GM21423 (cell line): ENCODE measurements around the gene LY6G6F.

Experiments used
- ATAC-seq: cut with Tn5 transposase; IDR thresholded peaks from one replicate; pipeline ENCODE4 v1.9.1; 2021; ENCODE audit warnings: mild to moderate bottlenecking, moderate library complexity; ENCODE audit not compliant: unreplicated experiment

Gene LY6G6F

DNA sequence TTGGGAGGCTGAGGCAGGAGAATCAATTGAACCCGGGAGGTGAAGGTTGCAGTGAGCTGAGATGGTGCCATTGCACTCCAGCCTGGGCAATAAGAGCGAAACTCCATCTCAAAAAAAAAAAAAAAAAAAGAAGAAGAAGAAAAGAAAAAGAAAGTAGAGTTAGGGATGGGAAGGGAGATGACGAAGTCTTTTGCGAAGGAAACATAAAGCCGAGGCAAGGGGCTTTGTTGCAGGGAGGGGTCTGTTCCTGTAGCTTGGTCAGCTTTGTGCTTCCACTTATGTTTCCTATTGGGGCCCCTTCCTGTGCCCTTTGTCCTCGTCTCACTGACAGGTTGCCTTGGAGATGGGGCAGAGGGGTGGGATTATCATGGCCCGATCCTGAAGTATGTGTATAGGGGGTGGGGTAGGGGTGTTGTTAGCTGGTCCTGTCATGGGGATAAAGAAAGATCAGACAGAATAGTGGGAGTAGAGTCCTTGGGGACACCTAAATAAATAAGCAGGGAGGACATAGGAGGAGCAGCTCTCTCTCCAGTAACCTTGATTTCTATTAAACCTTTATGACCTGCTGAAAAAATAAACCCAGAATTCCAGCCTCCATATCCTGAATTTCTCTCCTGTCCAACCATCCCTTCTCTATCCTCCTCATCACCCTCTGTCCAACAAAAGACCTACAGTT lies 30.8 kb downstream of the LY6G6F start:
- ATAC-seq: no peak

DNA sequence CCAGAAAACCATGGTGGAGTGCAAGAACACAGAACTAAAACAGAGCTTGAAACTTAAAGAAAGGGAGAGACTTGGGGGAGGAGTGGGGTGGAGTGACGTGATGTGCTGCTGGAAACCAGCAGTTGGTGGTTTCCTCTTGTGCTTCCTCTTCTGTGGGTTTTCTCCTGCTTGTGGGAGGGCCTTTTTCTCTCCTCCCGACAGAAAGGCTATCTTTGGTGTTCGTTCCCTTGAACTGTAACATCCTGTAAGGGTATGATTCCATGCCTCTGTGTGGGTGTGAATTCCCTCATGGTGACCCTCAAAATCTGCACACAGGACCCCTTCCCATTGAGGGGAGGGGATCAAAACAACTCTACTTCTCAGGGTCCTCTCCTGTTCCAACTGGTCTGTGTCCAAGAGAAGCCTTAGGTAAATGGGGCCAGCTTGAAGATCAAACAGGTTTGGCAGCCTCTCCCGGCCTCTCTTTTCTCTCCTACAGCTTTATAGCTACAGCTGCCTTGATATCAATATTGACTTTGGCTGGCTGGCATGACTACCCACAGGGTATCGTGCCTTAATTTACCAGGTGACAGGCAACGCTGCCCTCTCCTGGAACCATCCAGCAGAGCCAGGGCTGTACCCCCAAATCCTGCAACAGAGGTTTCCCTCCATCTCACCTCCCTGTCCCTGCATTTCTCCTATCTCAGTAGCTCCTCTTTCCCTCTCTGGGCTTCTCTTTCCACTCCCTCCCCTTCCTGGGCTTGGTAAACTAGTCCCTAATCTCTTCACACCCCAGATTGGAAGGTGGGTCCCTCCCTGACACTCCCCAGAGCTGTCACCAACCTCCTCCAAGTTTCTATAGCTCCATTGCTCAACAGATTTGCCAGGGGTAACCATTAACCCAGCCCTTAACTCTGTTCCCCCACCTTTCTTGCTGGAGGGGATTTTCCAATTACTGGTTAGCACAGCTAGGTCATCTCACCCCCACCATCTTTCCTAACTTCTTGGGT lies 31.6 kb downstream of the LY6G6F start:
- no peak for ATAC-seq

DNA sequence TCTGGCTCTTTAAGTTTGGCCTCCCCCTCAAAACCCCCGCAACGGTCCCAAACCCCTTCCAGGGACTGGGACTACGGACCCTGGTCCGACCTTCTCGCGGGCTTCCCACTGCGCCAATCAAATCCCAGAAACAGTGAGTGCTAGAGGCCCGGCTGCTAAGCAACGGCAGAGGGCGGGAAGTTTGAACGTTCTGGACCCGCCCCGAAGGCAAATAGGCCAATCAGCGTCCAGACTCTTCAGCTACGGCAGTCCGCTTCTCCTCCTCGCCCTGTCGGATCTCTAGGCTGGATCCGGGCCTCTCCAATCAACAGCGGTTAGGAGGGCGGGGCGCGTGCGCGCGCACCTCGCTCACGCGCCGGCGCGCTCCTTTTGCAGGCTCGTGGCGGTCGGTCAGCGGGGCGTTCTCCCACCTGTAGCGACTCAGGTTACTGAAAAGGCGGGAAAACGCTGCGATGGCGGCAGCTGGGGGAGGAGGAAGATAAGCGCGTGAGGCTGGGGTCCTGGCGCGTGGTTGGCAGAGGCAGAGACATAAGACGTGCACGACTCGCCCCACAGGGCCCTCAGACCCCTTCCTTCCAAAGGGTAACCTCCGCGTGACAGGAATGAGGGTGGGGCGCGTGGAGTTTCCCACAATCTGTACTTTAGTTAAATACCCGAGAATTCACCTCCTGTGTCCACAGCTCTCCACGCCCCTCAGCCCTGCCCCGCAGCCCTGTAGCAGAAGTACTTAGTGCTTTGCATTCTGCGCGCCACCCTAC lies 33.2 kb downstream of the LY6G6F start, which contains the start of gene MSH5:
TSS of gene MSH5 (plus strand) at position 367 of the 758 bp plus-strand sequence. CDS start 462 bp downstream, outside the sequence.
- ATAC-seq: peak; percentile 69

DNA sequence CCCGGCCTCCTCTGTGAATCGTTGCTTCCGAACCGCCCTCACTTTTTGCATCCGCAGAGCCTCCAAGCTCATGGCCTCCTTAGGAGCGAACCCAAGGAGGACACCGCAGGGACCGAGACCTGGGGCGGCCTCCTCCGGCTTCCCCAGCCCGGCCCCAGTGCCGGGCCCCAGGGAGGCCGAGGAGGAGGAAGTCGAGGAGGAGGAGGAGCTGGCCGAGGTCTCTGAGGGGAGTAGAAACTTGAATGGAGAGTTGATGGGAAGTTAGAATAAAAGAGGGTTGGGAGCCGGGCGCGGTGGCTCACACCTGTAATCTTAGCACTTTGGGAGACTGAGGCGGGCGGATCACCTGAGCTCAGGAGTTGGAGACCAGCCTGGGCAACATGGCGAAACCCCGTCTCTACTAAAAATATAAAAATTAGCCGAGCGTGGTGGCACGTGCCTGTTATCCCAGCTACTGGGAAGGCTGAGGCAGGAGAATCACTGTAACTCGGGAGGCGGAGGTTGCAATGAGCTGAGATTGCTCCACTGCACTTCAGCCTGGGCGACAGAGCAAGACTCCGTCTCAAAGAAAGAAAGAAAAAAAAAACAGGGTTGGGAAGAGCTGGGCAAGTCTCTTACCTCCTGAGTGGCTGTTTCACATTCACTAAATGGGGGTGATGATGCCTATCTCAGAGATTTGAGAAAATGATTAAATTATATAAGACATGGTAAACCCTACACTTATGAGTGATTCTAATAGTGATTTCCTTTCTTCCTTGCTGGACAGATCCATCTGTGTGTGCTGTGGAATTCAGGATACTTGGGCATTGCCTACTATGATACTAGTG lies 33.9 kb downstream of the LY6G6F start:
- no peak for ATAC-seq

DNA sequence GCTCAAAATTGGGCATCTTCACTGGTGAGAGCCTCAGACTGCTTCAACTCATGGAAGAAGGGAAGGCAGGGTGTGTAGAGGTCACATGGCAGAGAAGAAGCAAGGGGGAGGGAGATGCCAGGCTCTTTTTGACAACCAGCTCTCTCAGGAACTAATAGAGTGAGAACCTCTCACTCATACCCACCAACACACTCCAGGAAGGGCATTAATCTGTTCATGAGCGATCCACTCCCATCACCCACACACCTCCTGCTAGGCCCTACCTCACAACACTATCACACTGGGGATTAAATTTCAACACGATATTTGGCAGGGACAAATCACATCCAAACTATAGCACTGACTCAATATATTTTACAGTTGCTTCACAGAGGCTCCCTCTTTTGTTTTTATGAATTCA lies 35.1 kb downstream of the LY6G6F start:
- ATAC-seq: no peak

DNA sequence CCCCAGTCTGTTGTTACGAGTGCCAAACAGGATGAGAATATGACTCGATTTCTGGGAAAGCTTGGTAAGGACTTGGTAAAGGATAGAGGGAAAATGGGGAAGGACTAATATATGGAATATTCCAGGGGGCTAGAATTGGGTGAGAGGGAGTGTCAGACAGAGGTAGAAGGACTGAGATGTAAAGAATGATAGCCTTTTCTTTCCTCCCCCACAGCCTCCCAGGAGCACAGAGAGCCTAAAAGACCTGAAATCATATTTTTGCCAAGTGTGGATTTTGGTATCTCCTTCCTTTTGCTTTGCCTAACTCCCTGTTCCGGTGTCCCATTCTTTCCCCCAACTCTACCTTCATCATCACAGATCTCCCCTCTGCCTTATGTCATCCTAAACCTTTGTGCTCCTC lies 36.2 kb downstream of the LY6G6F start:
- ATAC-seq: no peak

DNA sequence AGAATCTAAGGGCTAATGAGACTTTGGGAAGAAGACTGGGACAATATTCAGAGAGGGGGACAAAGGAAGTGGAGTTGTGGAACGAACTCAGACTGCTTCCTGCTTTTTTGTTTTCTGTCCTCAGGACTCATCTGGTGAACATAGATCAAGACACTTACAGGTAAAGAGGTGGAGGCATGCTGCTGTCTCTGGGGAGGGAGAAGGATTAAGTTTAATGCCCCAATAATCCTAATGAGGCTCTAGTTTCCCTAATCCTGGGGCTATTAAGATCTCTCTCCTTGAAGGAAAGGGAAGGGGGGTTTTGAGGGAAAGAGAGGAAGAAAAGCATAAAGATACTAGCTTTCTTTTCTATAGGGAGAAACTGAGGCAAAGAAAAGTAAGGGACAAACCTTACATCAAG lies 37.8 kb downstream of the LY6G6F start:
- no peak for ATAC-seq

DNA sequence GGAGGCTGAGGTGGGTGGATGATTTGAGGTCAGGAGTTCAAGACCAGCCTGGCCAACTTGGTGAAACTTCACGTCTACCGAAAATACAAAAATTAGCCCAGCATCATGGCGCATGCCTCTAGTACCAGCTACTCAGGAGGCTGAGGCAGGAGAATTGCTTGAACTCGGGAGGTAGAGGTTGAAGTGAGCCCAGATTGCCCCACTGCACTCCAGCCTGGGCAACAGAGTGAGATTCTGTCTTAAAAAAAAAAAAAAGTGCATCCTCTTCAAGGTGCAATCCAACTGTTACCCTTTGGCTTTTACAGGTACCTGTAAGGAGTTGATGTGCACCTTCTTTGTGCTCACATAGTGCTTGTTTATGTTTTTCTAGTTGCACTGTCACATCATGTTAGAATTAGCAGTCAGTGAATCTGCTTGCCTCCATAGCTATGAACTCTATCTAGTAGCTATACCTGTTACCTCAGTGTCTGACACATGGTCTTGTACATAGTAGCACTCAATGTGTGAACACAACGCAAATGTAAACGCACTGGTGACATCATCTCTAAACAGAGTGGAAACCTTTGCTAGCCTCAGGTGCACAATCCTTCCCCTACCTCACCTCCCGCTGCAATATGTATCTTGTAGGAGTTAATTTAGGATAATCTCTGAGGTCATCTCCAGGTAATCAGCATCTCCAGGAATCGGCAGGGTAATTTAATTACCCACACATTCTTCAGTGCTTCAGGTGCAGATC lies 42.8 kb downstream of the LY6G6F start:
- no peak for ATAC-seq

DNA sequence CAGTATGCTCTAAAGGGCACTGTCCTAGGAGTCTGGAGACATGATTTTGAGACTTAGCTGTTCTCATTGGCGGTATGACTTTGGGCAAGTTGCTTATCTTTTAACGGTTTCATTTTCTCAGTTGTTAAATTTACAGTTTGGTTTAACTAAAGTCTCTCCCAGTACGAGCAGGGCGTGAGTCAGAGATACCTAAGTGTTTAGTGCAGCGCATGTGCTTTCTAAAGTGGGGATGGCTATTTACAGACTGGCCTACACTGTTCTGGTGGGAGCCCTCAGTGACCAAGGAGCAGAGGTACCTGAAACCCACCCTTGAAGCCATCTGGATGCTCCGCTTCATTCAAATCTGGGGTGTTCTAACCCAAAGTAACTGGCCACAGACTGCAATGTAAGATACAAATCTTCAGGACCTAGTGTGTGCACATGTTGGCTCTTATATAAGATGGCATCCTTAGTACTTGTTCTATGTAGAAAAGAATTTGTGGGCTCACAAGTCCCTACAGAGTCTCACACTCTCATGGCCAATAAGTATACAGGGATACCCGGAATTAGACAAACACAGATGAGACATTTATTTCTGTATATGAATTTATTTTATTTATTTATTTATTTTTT lies 43.9 kb downstream of the LY6G6F start:
- ATAC-seq: no peak

DNA sequence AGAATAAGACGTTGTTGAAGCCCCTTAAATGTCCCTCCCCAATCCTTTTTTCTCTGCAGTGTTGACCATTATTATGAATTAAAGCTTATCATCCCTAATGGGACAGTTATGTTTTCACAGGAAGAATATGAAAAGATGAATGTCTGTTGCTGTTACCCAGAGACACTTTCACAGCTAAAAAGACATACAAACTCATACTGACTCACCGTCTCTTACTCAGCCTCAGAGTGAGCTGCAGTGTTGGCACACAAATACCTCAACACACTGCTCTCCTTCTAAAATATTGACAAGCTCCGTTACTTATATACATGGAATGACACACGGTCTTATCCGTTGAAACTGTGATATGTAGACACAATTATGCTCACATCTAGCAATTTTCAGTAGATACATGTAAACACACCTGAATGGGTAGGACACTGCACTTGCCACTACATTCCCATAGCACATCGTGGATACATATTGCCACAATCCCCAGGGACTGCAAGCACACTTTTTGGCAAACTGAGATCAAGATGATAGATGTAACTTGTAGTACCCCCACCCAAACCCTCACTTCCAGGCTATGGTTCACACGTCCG lies 46.2 kb downstream of the LY6G6F start:
- ATAC-seq: no peak

DNA sequence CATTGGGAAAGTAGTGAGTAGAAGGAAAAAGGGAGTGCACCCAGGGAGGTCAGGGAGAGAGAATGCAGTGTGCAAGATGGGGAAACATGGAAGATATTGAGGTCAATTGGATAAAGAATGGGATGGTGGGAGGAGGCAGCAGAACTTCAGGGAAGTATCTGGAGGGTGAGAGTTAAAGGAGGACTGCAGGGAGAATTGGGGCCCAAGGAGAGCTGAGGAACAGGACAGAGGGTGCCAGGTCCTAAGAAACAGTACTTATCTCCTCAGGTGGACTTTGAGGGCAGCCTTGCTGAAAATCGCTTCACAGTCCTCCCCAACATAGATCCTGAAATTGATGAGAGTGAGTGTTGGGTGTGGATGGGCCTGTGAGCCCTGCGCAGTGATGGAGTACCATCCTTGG lies 51.6 kb downstream of the LY6G6F start:
- no peak for ATAC-seq
